PC-9 (cell line): ENCODE data around the gene TRIM66. TPM values are rescaled to one million over a fixed set of nuclear protein-coding genes. Genes with fewer than 3 reads are reported as not detected.

Source experiments
- BruUV-seq: library from RNA; stranded (reverse); fragments of 400-500 nt; replicated peaks from 2 replicates; lab custom pipeline; 2021; lab: Mats Ljungman, UMichigan
- CTCF ChIA-PET: fragments of 300-600 bp; sonication (Branson Sonifier 250); formaldehyde crosslinking; loops from one replicate; lab custom pipeline; 2022; ENCODE audit warnings: antibody characterized with exemption; lab: Charles Lee
- POLR2A ChIA-PET: fragments of 300-600 bp; sonication (Branson Sonifier 250); formaldehyde crosslinking; loops from one replicate; lab custom pipeline; 2022; ENCODE audit warnings: antibody characterized with exemption; ENCODE audit not compliant: unreplicated experiment; lab: Charles Lee
- DNase-seq, 2 experiments: peaks; one replicate each; pipeline versions ENCODE4 v3.0.0 to v3.0.0-alpha.2; 2015 to 2022; ENCODE audit warnings: mixed read lengths in 1 of 2
- H2AFZ ChIP-seq: fragments of 200-600 bp; sonication (generic); 2 replicates; pipeline ENCODE4 v1.8.1; 2017; ENCODE audit warnings: antibody characterized with exemption
- H3F3A ChIP-seq: fragments of 200-600 bp; sonication (generic); 2 replicates; pipeline ENCODE4 v1.8.1; 2017; ENCODE audit warnings: antibody characterized with exemption, mild to moderate bottlenecking, low read depth; ENCODE audit not compliant: insufficient read depth
- H3K27ac ChIP-seq: fragments of 200-600 bp; sonication (generic); 2 replicates; pipeline ENCODE4 v1.6.1; 2016; ENCODE audit warnings: mixed run types
- H3K27me3 ChIP-seq: fragments of 200-600 bp; sonication (generic); 2 replicates; pipeline ENCODE4 v1.6.1; 2016; ENCODE audit warnings: low read depth, mixed run types; ENCODE audit not compliant: insufficient read depth
- H3K36me3 ChIP-seq: fragments of 200-600 bp; sonication (generic); 2 replicates; pipeline ENCODE4 v1.6.1; 2016; ENCODE audit warnings: low read depth, mixed run types
- H3K4me1 ChIP-seq: fragments of 200-600 bp; sonication (generic); replicated peaks from 2 replicates; pipeline ENCODE4 v1.6.1; 2016; ENCODE audit warnings: mixed run types; ENCODE audit not compliant: insufficient read depth
- H3K4me2 ChIP-seq: fragments of 200-600 bp; sonication (generic); 2 replicates; pipeline ENCODE4 v1.6.1; 2017; ENCODE audit warnings: mixed run types
- H3K4me3 ChIP-seq: fragments of 200-600 bp; sonication (generic); 2 replicates; pipeline ENCODE4 v1.6.1; 2016; ENCODE audit warnings: mixed run types
- H3K79me2 ChIP-seq: fragments of 200-600 bp; sonication (generic); 2 replicates; pipeline ENCODE4 v1.6.1; 2017; ENCODE audit warnings: low read depth, mixed run types
- H3K9me2 ChIP-seq: fragments of 200-600 bp; sonication (generic); 2 replicates; pipeline ENCODE4 v1.8.1; 2017; ENCODE audit warnings: mild to moderate bottlenecking; ENCODE audit not compliant: insufficient read depth
- H3K9me3 ChIP-seq: fragments of 200-600 bp; sonication (generic); 2 replicates; pipeline ENCODE4 v1.8.1; 2016; ENCODE audit warnings: low read depth; ENCODE audit not compliant: insufficient read depth
- H4K20me1 ChIP-seq: fragments of 200-600 bp; sonication (generic); 2 replicates; pipeline ENCODE4 v1.8.1; 2017; ENCODE audit not compliant: insufficient read depth
- EZH2 ChIP-seq: fragments of 200-600 bp; sonication (generic); IDR thresholded peaks from 2 replicates; pipeline ENCODE4 v1.8.0; 2017; ENCODE audit warnings: antibody characterized with exemption, low read depth
- intact Hi-C: fragments of 100-400 bp; cut with micrococcal nuclease; formaldehyde crosslinking; loops from one replicate; pipeline ENCODE4 v1.10.0; 2022; ENCODE audit not compliant: unreplicated experiment
- total RNA-seq: library from RNA; stranded (reverse); gene quantifications from 2 replicates; pipeline ENCODE4 v1.2.3, GENCODE V29; 2021
- TF ChIP-seq, protein P1 (sequence below): fragments of 200-600 bp; sonication (generic); conservative IDR thresholded peaks from 2 replicates; pipeline ENCODE4 v1.6.1; 2017; ENCODE audit warnings: mixed run types, antibody characterized with exemption, mild to moderate bottlenecking, moderate library complexity

Gene TRIM66
- total RNA-seq, 1 experiment from 2014 or later = 17.0 TPM

- ChIA-PET POLR2A (interaction anchor here (0.6 kb wide), 1 partner anchor 580 kb away, joined by 3 read pairs; no protein-coding TSS in a partner anchor), CTCF (no interaction called here)
- no peaks in the 10 kb centered on the region for H3K4me1 ChIP-seq
- intact Hi-C loops = no loop called here
- no peak overlapping the region for H3K4me3 ChIP-seq
- H3K9me2 ChIP-seq = no peaks in the 10 kb centered on the region
- no peak for TF ChIP-seq EZH2
- TF ChIP-seq, protein P1, sequence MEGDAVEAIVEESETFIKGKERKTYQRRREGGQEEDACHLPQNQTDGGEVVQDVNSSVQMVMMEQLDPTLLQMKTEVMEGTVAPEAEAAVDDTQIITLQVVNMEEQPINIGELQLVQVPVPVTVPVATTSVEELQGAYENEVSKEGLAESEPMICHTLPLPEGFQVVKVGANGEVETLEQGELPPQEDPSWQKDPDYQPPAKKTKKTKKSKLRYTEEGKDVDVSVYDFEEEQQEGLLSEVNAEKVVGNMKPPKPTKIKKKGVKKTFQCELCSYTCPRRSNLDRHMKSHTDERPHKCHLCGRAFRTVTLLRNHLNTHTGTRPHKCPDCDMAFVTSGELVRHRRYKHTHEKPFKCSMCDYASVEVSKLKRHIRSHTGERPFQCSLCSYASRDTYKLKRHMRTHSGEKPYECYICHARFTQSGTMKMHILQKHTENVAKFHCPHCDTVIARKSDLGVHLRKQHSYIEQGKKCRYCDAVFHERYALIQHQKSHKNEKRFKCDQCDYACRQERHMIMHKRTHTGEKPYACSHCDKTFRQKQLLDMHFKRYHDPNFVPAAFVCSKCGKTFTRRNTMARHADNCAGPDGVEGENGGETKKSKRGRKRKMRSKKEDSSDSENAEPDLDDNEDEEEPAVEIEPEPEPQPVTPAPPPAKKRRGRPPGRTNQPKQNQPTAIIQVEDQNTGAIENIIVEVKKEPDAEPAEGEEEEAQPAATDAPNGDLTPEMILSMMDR = no peak
- no peaks in the 10 kb centered on the region for H3F3A ChIP-seq
- H2AFZ ChIP-seq = no peak overlapping the region
- no peak for DNase-seq
- H3K4me2 ChIP-seq = no peak overlapping the region
- H3K79me2 ChIP-seq = no peaks in the 10 kb centered on the region
- H3K36me3 ChIP-seq = no peaks in the 10 kb centered on the region
- no TSS peak for BruUV-seq
- no peaks in the 10 kb centered on the region for H3K9me3 ChIP-seq
- H3K27me3 ChIP-seq = no peaks in the 10 kb centered on the region
- no peak overlapping the region for H3K27ac ChIP-seq
- no peaks in the 10 kb centered on the region for H4K20me1 ChIP-seq
These were observed 107.7 kb downstream of the TRIM66 start for GRCh38 chr11:8574798-8575197.

DNA sequence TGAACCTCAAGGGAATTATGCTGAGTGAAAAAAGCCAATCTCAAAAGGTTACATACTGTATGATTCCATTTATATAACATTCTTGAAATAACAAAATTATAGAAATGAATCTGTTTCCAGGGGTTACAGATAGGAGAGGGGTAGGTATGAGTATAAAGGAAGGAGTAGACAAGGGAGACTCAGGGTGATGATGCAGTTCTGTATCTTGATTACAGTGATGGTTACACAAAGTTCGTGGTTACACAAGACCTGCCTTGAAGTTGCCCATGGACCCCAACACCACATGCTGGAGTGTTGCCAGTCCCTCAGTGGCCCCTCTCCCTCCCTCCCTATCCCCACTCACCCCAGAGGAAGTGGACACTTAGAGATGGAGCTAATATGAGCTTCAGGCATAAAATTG lies 108.7 kb downstream of the TRIM66 start:
- H3K9me3 ChIP-seq = no peaks in the 10 kb centered on the region
- BruUV-seq = no TSS peak
- POLR2A ChIA-PET = no interaction called here

DNA sequence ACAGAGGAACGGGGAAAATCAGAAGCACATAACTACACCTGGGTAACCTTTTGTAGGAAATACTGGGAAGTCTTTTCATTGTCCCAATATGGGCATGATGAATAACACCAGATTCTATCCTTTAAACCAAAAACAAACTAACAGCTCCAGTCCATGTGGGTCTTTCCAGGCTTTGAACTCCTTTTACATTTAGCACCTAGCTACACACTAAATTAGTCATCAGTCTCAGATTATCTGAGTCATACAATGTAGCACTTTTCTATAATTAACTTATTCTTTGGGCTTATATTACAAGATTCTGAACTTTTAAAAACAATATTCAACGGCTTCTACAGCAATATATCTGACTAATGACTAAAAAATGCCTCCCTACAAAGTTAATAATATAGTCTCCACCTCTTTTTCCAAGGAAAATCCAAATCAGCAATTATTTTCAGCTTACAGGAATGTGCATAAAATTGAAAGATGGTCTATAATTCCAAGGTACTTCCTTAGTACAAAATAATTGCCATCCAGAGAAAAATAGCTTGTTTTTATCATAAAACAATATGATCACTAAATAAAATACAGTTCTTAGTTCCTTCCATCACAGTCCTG lies 114.8 kb downstream of the TRIM66 start:
- H3K4me2 ChIP-seq = no peak overlapping the region
- H3K36me3 ChIP-seq = no peaks in the 10 kb centered on the region
- no peak overlapping the region for H2AFZ ChIP-seq
- H3K9me2 ChIP-seq = no peaks in the 10 kb centered on the region
- no peak overlapping the region for H3K4me3 ChIP-seq
- no peak for DNase-seq
- BruUV-seq = no TSS peak
- intact Hi-C loops = loop anchor here (2.0 to 10.0 kb wide), 3 partner anchors 185 to 563 kb away; no protein-coding TSS in a partner anchor
- POLR2A ChIA-PET = no interaction called here
- H3K9me3 ChIP-seq = no peaks in the 10 kb centered on the region
- H3K4me1 ChIP-seq = peaks cover 9% of the 10 kb centered on the region
- H3K79me2 ChIP-seq = no peaks in the 10 kb centered on the region
- TF ChIP-seq, protein P1 = no peak
- TF ChIP-seq EZH2 = no peak
- no peaks in the 10 kb centered on the region for H3K27me3 ChIP-seq
- no peak overlapping the region for H3K27ac ChIP-seq
- H4K20me1 ChIP-seq = no peaks in the 10 kb centered on the region
- H3F3A ChIP-seq = 0 out of 2 replicates have a peak, but pooled peaks cover 3% of the 10 kb centered on the region
- CTCF ChIA-PET = interaction anchor here (0.6 to 1.3 kb wide), 4 partner anchors 232 to 561 kb away, joined by 3 to 4 read pairs (median 4); no protein-coding TSS in a partner anchor

More for the DNA sequence above, 108.7 kb downstream of the TRIM66 start:
- Histone ChIP-seq H3K27me3 (no peaks in the 10 kb centered on the region), H3K4me2 (no peak overlapping the region), H3K79me2 (no peaks in the 10 kb centered on the region), H4K20me1 (no peaks in the 10 kb centered on the region), H3K9me2 (no peaks in the 10 kb centered on the region), H3K36me3 (no peaks in the 10 kb centered on the region), H3K4me3 (no peak overlapping the region), H2AFZ (no peak overlapping the region), H3K27ac (no peak overlapping the region), H3K4me1 (no peaks in the 10 kb centered on the region), H3F3A (no peaks in the 10 kb centered on the region)
- intact Hi-C loops = no loop called here
- no peak for DNase-seq
- TF ChIP-seq, protein P1 = no peak
- TF ChIP-seq EZH2 = no peak
- CTCF ChIA-PET = no interaction called here
